SIG-M5 (cell line): Measurements from ENCODE around the gene OR52I1.

Experiments used
- DNase-seq: peaks from one replicate; lab custom pipeline; 2025; lab: John Stamatoyannopoulos, UW

Gene OR52I1

DNA sequence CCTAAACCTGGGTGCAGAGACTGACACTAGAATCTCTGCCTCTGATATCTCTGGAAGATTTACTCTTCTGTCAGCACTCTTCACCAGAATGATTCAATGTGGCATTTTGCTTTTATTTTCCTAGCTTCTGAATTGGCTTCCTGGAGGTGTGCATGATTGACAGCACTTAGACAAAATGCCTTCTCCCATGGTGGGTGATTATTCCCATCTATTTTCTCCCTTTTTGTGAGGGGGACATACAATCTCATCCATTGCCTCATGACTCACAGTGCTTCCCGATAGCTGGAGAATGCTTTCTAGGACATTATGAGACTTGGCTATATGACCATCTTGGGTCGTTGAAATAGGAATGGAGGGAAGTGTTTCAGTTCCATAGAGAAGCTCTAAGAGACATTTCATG is 18.1 kb downstream of the OR52I1 start:
- no peak for DNase-seq

DNA sequence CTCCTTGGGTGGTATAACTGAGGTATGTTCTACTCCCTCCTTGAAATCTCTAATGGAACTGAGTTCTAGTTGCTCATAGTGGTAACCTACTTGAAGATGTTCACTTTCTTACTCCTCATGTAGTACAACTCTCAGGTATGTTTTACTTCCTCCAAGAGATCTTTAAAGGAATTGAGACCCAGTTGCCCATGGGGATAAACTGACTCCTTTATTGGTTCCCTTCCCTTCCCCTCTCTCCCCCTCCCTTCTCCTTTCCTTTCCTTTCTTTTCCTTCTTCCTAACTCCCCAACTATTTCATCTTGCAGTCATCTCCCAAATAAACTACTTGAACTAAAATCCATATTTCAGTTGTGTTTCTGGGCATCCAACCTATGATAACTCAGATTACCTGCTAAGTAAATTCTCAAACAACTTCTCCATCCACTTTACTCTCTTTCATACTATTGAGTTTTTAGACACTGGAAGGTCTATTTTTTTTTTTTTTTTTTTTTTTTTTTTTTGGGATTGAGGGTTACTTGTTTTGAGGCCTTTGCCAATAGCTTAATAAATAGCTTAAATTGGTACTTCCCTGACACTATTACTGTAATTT is 22.1 kb downstream of the OR52I1 start:
- no peak for DNase-seq

DNA sequence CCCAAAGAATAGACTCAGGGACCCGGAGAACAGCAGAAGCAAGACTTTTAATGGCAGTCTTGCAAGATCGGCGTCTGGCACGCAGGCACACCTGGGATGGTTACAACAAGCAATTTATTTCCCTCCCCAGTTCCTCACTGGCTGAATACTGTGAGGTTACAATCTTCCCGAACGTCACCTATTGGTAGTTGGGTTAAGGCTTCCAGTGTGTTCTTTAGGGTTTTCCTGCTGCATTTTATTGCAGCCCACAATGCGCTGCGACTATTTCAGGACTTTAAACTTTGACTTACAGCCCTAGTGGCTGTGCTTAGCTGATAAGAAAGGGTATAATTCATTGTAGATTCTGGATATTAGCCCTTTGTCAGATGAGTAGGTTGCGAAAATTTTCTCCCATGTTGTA is 25.7 kb downstream of the OR52I1 start:
- no peak for DNase-seq

DNA sequence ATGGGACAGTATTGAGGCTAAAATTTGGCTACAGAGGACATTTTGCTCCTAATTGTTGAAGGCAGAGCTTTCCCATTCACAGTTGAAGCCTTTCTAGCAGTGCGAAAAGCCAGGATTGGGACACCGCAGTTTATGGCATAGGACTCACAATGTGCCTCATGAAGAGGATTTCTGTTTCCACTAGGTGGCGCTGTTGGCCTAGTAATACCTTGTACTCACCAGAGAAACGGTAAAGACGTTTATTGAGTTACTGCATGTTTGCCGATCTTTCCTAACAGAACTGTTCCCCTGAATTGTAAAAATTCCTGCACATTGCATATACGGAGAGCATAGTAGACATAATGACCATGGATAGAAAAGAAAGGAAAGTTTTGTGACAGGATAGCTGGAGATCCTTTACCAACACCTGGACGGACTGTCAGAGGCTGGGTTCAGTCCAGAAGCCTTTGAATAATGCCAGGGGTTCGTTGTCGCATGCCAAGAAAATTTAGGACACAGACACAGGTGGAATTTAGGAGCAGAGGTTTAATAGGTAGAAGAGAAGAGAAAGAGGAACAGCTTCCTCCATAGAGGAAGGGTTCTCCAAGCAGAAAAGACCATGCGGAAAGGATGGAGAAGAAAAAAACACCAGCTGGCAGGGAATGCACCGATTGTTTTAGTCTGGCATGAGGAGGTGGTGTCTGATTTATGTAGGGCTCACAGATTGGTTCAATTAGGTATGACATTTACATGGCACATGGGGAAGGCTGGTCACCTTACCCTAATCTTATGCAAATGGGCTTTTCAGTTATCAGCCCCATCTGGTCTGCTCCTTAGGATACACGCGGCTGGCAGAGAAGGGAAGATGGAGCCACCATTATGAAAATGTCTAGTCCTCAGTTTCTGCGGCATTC is 32.6 kb downstream of the OR52I1 start:
- no peak for DNase-seq

DNA sequence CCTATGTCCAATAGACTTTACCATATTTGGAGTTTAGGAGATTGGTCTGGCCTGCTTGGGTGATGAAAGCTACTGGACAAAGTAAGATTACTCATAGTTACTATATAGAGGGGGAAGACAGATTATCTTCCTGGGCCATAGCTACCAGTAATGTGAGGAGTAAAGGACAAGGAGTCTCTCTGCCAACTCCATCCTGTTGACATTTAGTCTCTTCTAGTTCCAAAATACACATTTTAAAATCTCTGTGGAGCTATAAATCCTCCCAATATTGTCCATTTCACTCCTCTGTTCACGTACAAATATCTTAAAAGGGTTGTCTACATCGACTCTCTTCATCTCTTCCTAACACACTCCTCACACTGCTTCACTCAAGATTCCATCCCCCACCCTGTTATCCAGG is 42.3 kb downstream of the OR52I1 start:
- no peak for DNase-seq

DNA sequence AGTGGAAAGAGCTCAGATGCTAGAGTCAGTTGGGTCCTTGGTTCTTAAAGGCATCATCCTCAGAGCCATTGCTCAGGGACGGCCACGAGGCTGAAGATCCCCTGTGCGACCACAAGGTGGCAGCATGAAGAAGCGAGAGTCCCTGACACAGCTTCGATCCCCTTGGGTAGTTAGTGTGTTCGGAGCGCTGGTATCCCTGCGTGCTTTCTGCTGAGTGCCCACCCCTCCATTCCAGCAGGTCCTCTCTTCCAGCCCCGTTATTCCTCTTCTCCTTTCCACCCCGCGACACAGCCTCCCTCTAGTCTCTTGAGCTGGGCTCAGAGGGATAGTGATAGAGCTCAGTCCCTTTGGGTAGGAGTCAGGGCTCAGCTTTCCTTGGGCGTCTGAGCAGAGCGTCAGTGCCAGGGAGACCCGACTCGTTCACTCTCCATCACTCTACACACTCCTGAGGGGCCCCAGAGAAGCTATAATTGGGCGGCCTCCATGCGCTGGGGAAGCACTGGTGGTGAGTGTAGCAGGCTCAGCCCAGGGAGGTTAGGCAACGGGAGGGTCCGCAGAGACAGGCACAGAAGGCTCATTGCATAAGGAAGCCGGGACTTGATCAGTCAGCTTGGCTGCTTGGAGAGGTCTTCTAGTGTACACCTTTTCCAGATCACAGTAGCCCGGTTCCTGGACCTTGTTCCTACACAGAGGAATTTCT is 43.3 kb downstream of the OR52I1 start, which contains the start of gene OR51D1:
Gene OR51D1, plus strand, starts transcription at position 516 of the 700 bp plus-strand sequence. CDS start 2,314 bp downstream, outside the sequence.
- DNase-seq = no peak

DNA sequence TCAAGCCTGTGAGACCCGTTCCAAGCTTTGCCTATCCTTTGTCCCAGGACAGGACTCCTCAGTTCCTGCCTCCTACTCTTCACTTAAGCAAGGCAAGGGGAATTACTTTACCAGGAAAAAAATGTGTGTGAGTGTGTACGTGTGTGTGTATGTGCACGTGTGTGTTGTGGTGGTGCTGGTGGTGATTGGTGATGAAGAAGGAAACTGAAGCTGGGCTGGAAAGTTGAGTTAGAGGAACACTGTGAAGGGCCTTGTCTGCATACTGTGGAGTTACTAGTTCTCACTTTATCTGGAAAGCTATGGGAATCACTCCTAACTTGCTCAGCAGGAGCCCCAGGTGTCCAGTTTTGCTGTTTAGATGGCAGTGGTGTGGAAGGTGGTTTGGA is 43.8 kb downstream of the OR52I1 start:
- DNase-seq = no peak

DNA sequence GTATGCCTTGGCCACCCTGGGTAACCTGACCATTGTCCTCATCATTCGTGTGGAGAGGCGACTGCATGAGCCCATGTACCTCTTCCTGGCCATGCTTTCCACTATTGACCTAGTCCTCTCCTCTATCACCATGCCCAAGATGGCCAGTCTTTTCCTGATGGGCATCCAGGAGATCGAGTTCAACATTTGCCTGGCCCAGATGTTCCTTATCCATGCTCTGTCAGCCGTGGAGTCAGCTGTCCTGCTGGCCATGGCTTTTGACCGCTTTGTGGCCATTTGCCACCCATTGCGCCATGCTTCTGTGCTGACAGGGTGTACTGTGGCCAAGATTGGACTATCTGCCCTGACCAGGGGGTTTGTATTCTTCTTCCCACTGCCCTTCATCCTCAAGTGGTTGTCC is 46.1 kb downstream of the OR52I1 start:
- DNase-seq = no peak

DNA sequence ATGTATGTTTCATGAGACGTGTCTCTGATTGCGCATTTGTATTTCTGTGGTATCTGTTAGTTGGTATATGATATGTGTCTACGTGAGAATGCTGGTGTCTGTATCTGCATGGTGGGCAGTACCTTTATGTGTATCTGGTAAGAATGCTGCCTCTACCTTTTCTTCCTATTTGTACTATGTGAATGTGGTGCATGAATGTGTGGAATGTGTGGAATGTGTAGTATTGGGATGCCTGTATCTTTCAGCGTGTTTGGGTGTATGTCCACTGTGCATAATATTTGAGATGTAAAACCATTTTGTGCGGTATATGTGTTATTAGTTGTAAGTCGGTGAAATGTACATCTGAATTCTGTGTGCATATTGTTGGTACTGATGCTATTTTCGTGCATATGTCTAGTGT is 47.7 kb downstream of the OR52I1 start:
- no peak for DNase-seq

DNA sequence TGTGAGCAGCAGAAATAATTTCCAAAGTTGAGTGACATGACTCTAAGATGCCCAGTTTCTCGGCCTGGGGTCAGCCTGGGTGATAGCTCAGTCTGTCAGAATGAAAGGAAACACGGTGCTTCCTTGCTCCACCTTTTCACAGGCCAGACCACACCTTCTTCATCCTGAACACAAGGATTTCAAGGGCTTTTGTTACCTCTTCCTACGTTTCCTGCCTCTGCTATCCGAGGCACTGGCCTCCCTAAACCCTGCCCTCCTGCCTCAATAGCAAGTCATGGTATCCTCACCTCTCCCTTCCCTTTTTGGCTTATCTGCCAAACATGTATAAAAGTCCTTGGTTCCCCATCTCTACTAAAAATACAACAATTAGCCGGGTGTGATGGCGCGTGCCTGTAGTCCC is 48.2 kb downstream of the OR52I1 start:
- no peak for DNase-seq

DNA sequence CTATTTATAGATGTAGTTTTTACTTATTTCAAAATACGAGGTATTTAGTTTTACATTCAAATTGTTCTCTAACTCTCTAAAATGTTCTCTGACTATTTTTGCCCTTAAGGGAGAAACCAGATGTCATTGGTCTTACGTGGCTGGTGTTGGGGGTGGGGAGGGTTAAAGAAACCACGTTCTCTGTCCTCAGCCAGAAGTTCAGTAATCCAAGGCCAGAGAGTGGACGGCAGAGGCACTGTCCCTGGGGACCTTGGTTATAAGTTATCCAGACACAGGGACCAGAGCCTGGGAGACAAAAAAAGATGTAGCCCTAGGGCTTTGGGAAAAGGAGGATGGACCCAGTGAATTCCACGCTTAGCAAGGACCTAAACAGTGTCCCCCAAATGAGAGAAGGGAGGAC is 49.2 kb downstream of the OR52I1 start:
- DNase-seq = no peak

DNA sequence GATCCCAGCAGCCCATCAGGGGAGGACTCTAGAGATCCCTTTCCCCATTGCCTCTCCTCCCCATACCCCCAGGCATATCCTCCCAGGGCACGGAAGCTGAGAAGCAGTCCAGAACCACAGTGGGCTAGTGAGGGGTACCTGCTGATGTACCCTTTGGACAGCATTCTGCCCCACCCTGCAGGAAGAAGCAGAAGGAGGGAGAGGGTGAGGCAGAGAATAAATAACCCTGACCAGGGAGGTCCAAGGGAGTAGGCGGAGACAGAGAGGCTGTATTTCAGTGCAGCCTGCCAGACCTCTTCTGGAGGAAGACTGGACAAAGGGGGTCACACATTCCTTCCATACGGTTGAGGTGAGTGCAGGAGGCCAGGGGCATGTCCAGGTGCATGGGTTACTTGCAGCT is 49.8 kb downstream of the OR52I1 start, which contains the start of gene OR51E1:
Gene OR51E1, plus strand, starts transcription at position 301 of the 400 bp plus-strand sequence. CDS start 8,545 bp downstream, outside the sequence.
- no peak for DNase-seq

DNA sequence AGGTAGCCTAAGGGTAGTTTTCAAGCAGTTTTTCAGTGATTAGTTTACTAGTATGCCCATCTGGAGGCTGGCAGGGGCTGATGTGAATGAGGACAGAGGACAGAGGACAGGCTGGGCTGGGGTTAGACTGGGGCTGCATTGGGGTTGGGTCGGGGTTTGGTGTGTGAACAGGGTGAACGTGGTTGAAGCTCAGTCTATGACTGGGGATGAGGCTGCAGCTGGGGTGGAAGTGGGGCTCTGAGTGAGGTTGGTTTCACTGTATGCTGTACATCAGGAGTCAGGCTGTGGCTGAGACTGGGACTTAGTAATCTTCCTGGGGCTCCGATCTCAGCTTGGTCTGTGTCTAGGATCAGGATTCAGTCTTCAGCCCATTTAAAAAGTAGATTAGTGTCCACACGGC is 50.4 kb downstream of the OR52I1 start:
- DNase-seq = no peak
